Type B pancreatic cell (in vitro differentiated cells): Measurements from ENCODE around the gene ZDHHC8. TPM values are rescaled to one million over a fixed set of nuclear protein-coding genes. Genes with fewer than 3 reads are reported as not detected.

ENCODE experiments used
- DNase-seq: peaks from one replicate; pipeline ENCODE4 v3.0.0; 2021; ENCODE audit warnings: mixed read lengths; ENCODE audit not compliant: unreplicated experiment; ENCODE audit errors: extremely low spot score
- H3K27ac Mint-ChIP-seq: 2 replicates; pipeline ENCODE4 v1.8.0; 2021; ENCODE audit warnings: mild to moderate bottlenecking, mixed read lengths
- H3K27me3 Mint-ChIP-seq: 2 replicates; pipeline ENCODE4 v1.8.0; 2021; ENCODE audit warnings: mixed read lengths
- H3K36me3 Mint-ChIP-seq: 2 replicates; pipeline ENCODE4 v1.8.0; 2021; ENCODE audit warnings: mixed read lengths
- H3K4me1 Mint-ChIP-seq: one replicate; pipeline ENCODE4 v1.8.0; 2021; ENCODE audit warnings: mixed read lengths; ENCODE audit not compliant: unreplicated experiment
- H3K4me3 Mint-ChIP-seq: 2 replicates; pipeline ENCODE4 v1.8.0; 2021; ENCODE audit warnings: mild to moderate bottlenecking, mixed read lengths
- H3K9me3 Mint-ChIP-seq: 2 replicates; pipeline ENCODE4 v1.8.0; 2021; ENCODE audit warnings: mixed read lengths
- total RNA-seq: library from RNA; stranded (reverse); gene quantifications from 2 replicates; pipeline ENCODE4 v1.2.1, GENCODE V29; 2021; ENCODE audit warnings: low replicate concordance
- TF ChIP-seq, protein P1 (sequence below): fragments of 200-600 bp; sonication (generic); conservative IDR thresholded peaks from 2 replicates; pipeline ENCODE4 v1.5.0; 2021; ENCODE audit warnings: antibody characterized with exemption, mild to moderate bottlenecking

The ZDHHC8 gene
- total RNA-seq, 1 donor from 2014 or later, result 73.6 TPM

- peaks cover 9% of the 10 kb centered on the region for H3K36me3 Mint-ChIP-seq
- H3K9me3 Mint-ChIP-seq, result no peaks in the 10 kb centered on the region
- DNase-seq, result no peak
- H3K4me1 Mint-ChIP-seq, result peaks cover 5% of the 10 kb centered on the region
- TF ChIP-seq, protein P1, sequence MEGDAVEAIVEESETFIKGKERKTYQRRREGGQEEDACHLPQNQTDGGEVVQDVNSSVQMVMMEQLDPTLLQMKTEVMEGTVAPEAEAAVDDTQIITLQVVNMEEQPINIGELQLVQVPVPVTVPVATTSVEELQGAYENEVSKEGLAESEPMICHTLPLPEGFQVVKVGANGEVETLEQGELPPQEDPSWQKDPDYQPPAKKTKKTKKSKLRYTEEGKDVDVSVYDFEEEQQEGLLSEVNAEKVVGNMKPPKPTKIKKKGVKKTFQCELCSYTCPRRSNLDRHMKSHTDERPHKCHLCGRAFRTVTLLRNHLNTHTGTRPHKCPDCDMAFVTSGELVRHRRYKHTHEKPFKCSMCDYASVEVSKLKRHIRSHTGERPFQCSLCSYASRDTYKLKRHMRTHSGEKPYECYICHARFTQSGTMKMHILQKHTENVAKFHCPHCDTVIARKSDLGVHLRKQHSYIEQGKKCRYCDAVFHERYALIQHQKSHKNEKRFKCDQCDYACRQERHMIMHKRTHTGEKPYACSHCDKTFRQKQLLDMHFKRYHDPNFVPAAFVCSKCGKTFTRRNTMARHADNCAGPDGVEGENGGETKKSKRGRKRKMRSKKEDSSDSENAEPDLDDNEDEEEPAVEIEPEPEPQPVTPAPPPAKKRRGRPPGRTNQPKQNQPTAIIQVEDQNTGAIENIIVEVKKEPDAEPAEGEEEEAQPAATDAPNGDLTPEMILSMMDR, result no peak
- peak overlapping the region; percentile 92 for H3K4me3 Mint-ChIP-seq
- H3K27me3 Mint-ChIP-seq, result no peaks in the 10 kb centered on the region
- peak overlapping the region; percentile 87 for H3K27ac Mint-ChIP-seq
Measured at GRCh38 chr22:20117633-20118299, 13.8 kb upstream of the ZDHHC8 start.

DNA sequence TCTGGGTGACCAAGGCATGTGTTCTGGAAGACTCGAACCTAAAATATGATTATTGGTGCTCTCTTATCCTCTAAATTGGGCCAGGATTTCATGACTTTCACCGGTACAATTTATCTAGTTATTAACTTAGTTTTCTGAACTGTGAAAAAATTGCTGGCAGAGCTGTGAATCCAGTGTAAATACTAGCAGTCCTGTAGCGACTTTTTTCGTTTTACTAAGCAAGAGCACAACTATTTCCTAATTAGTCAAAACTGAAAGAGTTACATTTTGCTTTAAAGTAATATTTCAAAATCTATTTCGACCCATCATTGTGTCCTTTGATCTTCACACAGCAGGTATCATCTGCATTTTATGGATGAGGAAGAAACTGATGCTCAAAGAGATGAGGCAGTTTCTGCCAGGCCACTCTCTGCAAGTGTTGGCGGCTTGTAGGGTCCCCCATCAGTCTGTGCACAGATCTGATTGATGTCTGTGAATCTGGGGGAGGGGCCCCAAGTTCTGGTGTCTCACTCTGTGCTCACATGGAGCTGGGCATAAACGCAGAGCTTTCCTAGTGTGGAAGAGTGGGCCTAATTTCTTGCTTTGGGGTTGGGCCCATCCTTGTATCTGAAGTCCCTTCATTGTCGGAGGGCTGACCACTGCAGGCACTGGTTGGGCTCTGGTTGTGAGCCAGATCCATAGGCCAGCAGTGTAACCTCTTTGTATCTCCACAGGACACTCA is 13.1 kb upstream of the ZDHHC8 start:
- peaks cover 5% of the 10 kb centered on the region for H3K4me1 Mint-ChIP-seq
- peaks cover 9% of the 10 kb centered on the region for H3K36me3 Mint-ChIP-seq
- no peaks in the 10 kb centered on the region for H3K9me3 Mint-ChIP-seq
- peak overlapping the region; percentile 87 for H3K27ac Mint-ChIP-seq
- TF ChIP-seq, protein P1, result no peak
- H3K27me3 Mint-ChIP-seq, result no peaks in the 10 kb centered on the region
- peak overlapping the region; percentile 92 for H3K4me3 Mint-ChIP-seq
- no peak for DNase-seq

GRCh38 chr22:20121856-20122415 is 9.7 kb upstream of the ZDHHC8 start:
- Mint-ChIP-seq H3K36me3 (peaks cover 6% of the 10 kb centered on the region), H3K27ac (no peak overlapping the region), H3K9me3 (no peaks in the 10 kb centered on the region), H3K4me3 (no peak overlapping the region), H3K4me1 (peaks cover 5% of the 10 kb centered on the region), H3K27me3 (no peaks in the 10 kb centered on the region)
- no peak for DNase-seq
- TF ChIP-seq, protein P1, result no peak

DNA sequence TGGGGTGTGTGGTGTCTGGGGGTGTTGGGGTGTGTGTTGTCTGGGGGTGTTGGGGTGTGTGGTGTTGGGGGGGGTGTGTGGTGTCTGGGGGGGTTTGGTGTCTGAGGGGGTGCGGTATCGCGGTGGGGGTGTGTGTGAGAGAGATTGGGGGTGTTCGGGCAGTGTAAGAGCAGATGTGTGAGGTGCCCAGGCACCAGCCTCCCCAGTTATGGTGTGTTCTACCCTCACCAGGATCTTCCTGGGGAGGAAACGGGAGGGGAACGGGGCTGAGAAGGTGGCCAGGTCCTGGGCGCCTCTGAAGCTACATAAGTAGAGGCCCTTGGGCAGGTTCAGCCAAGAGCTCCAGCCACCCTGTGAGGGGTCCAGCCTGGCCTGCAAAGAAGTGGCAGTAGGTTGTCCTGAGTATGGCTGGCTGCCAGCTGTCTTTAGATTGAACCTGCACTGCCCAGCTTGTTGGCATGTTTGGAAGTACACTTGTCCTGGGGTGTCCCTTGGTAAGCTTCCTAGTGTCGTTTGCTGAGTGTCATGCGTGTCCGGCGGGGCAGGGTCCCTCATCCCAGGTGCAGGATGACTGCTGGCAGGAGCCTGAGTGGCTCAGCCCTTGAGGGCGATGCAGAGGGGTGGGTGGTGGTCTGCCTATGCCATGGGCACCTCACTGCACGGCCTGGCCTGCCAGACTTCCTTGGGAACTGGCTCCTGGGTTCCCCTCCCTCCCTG is 8.1 kb upstream of the ZDHHC8 start:
- DNase-seq, result no peak
- TF ChIP-seq, protein P1, result no peak
- H3K9me3 Mint-ChIP-seq, result no peaks in the 10 kb centered on the region
- H3K27ac Mint-ChIP-seq, result no peak overlapping the region
- H3K4me1 Mint-ChIP-seq, result peaks cover 4% of the 10 kb centered on the region
- no peaks in the 10 kb centered on the region for H3K27me3 Mint-ChIP-seq
- peaks cover 6% of the 10 kb centered on the region for H3K36me3 Mint-ChIP-seq
- H3K4me3 Mint-ChIP-seq, result no peak overlapping the region

DNA sequence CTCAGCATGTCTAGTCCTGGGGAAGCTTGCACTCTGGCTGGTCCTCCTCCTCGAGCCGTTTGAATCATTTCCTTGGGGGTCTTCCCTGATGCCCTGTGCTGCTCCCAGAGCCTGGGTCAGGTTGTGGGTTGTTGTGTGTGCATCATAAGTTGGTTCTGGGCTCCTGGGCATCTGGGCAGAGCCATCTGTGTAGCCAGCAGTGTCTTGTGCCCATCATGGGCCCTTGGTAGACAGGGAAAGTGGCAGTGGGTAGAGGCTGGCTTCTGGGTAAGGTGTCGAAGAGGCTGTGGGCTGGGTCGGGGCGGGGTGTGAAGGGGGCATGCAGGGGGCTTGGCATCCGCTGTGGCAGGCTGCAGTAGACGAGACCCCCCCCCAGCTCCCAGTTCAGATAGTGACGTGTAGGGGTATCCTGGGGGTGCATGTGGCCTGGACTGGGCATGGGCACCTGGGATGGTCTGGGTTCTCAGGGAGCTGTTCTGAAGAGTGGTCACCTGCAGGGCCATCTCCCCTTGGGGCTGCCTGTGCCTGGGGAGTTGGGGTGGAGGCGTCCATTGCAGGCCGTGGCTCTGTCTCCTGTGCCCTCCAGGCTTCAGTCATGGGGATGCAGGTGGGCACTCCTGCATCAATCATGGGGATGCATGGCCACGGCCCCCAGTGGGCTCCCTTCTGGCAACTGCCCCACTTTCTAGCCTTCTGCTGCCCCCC is 7.4 kb upstream of the ZDHHC8 start:
- TF ChIP-seq, protein P1, result no peak
- H3K36me3 Mint-ChIP-seq, result peaks cover 3% of the 10 kb centered on the region
- DNase-seq, result no peak
- H3K9me3 Mint-ChIP-seq, result no peaks in the 10 kb centered on the region
- no peak overlapping the region for H3K27ac Mint-ChIP-seq
- H3K4me3 Mint-ChIP-seq, result no peak overlapping the region
- H3K4me1 Mint-ChIP-seq, result no peaks in the 10 kb centered on the region
- H3K27me3 Mint-ChIP-seq, result no peaks in the 10 kb centered on the region
